Activated naive CD8-positive, alpha-beta T cell treated with anti-CD3 and anti-CD28 coated beads, Interleukin-2, amount 50 U/mL, for 24 hours (primary cell): ENCODE measurements around the gene RPL15.

ENCODE experiments used
- ATAC-seq: fragments of 150-1000 bp; cut with Tn5 transposase; one replicate; pipeline ENCODE4 v1.10.0; 2021
- DNase-seq: peaks from one replicate; pipeline ENCODE4 v3.0.0; 2021
- H3K27ac Mint-ChIP-seq: one replicate; pipeline ENCODE4 v1.8.0; 2021; ENCODE audit warnings: mild to moderate bottlenecking, mixed read lengths
- H3K27me3 Mint-ChIP-seq: one replicate; pipeline ENCODE4 v1.8.0; 2021; ENCODE audit warnings: mixed read lengths
- H3K36me3 Mint-ChIP-seq: one replicate; pipeline ENCODE4 v1.8.0; 2021; ENCODE audit warnings: low read depth, mixed read lengths
- H3K4me1 Mint-ChIP-seq: one replicate; pipeline ENCODE4 v1.8.0; 2021; ENCODE audit warnings: mixed read lengths
- H3K4me3 Mint-ChIP-seq: one replicate; pipeline ENCODE4 v1.8.0; 2021; ENCODE audit warnings: mild to moderate bottlenecking, moderate library complexity, mixed read lengths
- H3K9me3 Mint-ChIP-seq: one replicate; pipeline ENCODE4 v1.8.0; 2021; ENCODE audit warnings: mixed read lengths

Gene RPL15

GRCh38 chr3:23932571-23932970 is 15.6 kb downstream of the RPL15 start:
- no peak for ATAC-seq
- no peak for DNase-seq
- H3K4me1 Mint-ChIP-seq: peaks cover 2% of the 10 kb centered on the region
- H3K27ac Mint-ChIP-seq: no peak overlapping the region
- no peaks in the 10 kb centered on the region for H3K36me3 Mint-ChIP-seq
- H3K4me3 Mint-ChIP-seq: no peak overlapping the region
- H3K9me3 Mint-ChIP-seq: no peaks in the 10 kb centered on the region
- no peaks in the 10 kb centered on the region for H3K27me3 Mint-ChIP-seq

- peaks cover 2% of the 10 kb centered on the region for H3K4me1 Mint-ChIP-seq
- no peak overlapping the region for H3K4me3 Mint-ChIP-seq
- no peaks in the 10 kb centered on the region for H3K27me3 Mint-ChIP-seq
- no peak overlapping the region for H3K27ac Mint-ChIP-seq
- ATAC-seq (no peak), DNase-seq (no peak)
- H3K36me3 Mint-ChIP-seq: no peaks in the 10 kb centered on the region
- peaks cover 3% of the 10 kb centered on the region for H3K9me3 Mint-ChIP-seq
Measured at GRCh38 chr3:23934253-23934652, 17.3 kb downstream of the RPL15 start.

GRCh38 chr3:23937296-23937695 is 20.4 kb downstream of the RPL15 start:
- Mint-ChIP-seq H3K27ac (no peak overlapping the region), H3K4me1 (peaks cover 2% of the 10 kb centered on the region), H3K27me3 (no peaks in the 10 kb centered on the region), H3K9me3 (peaks cover 3% of the 10 kb centered on the region), H3K4me3 (no peak overlapping the region), H3K36me3 (no peaks in the 10 kb centered on the region)
- no peak for DNase-seq
- no peak for ATAC-seq

- H3K36me3 Mint-ChIP-seq: no peaks in the 10 kb centered on the region
- H3K9me3 Mint-ChIP-seq: peaks cover 3% of the 10 kb centered on the region
- H3K27ac Mint-ChIP-seq: no peak overlapping the region
- peak; percentile 28 for ATAC-seq
- H3K27me3 Mint-ChIP-seq: peaks cover 3% of the 10 kb centered on the region
- no peak for DNase-seq
- H3K4me1 Mint-ChIP-seq: peaks cover 2% of the 10 kb centered on the region
- no peak overlapping the region for H3K4me3 Mint-ChIP-seq
Measured at GRCh38 chr3:23938688-23939087, 21.8 kb downstream of the RPL15 start.

- ATAC-seq (no peak), DNase-seq (no peak)
- Mint-ChIP-seq H3K9me3 (peaks cover 3% of the 10 kb centered on the region), H3K4me1 (peaks cover 7% of the 10 kb centered on the region), H3K36me3 (no peaks in the 10 kb centered on the region), H3K27ac (no peak overlapping the region), H3K27me3 (peaks cover 10% of the 10 kb centered on the region), H3K4me3 (no peak overlapping the region)
Measured at GRCh38 chr3:23940775-23941174, 23.8 kb downstream of the RPL15 start.

GRCh38 chr3:23941440-23941839 is 24.5 kb downstream of the RPL15 start:
- Mint-ChIP-seq H3K4me1 (peaks cover 9% of the 10 kb centered on the region), H3K27me3 (peaks cover 10% of the 10 kb centered on the region), H3K36me3 (no peaks in the 10 kb centered on the region), H3K9me3 (peaks cover 3% of the 10 kb centered on the region), H3K27ac (no peak overlapping the region), H3K4me3 (no peak overlapping the region)
- DNase-seq (no peak), ATAC-seq (no peak)

GRCh38 chr3:23942546-23942945 is 25.6 kb downstream of the RPL15 start:
- H3K36me3 Mint-ChIP-seq: no peaks in the 10 kb centered on the region
- no peak overlapping the region for H3K27ac Mint-ChIP-seq
- peaks cover 10% of the 10 kb centered on the region for H3K27me3 Mint-ChIP-seq
- ATAC-seq: no peak
- peaks cover 20% of the 10 kb centered on the region for H3K4me1 Mint-ChIP-seq
- peaks cover 3% of the 10 kb centered on the region for H3K9me3 Mint-ChIP-seq
- no peak overlapping the region for H3K4me3 Mint-ChIP-seq
- no peak for DNase-seq

GRCh38 chr3:23944007-23944783 is 27.3 kb downstream of the RPL15 start:
- H3K4me1 Mint-ChIP-seq: peaks cover 32% of the 10 kb centered on the region
- H3K9me3 Mint-ChIP-seq: no peaks in the 10 kb centered on the region
- peak overlapping the region; percentile 79 for H3K4me3 Mint-ChIP-seq
- DNase-seq: no peak
- no peaks in the 10 kb centered on the region for H3K36me3 Mint-ChIP-seq
- peak overlapping the region; percentile 70 for H3K27ac Mint-ChIP-seq
- ATAC-seq: no peak
- H3K27me3 Mint-ChIP-seq: peaks cover 10% of the 10 kb centered on the region

- DNase-seq: peak; percentile 81
- peak; percentile 59 for ATAC-seq
- peaks cover 40% of the 10 kb centered on the region for H3K4me1 Mint-ChIP-seq
- H3K27ac Mint-ChIP-seq: peak within 1 kb of the TSS; percentile 92
- H3K9me3 Mint-ChIP-seq: no peaks in the 10 kb centered on the region
- peak within 1 kb of the TSS; percentile 86 for H3K4me3 Mint-ChIP-seq
- peaks cover 10% of the 10 kb centered on the region for H3K27me3 Mint-ChIP-seq
- H3K36me3 Mint-ChIP-seq: no peaks in the 10 kb centered on the region
Measured at GRCh38 chr3:23944861-23945662, 28.1 kb downstream of the RPL15 start, which contains the start of gene NR1D2. Gene NR1D2, plus strand, starts transcription at chr3:23945286. Its CDS starts 293 bp downstream, at chr3:23945579.

GRCh38 chr3:23945663-23945912 is 28.7 kb downstream of the RPL15 start:
- peaks cover 10% of the 10 kb centered on the region for H3K27me3 Mint-ChIP-seq
- DNase-seq (no peak), ATAC-seq (no peak)
- no peaks in the 10 kb centered on the region for H3K9me3 Mint-ChIP-seq
- H3K27ac Mint-ChIP-seq: no peak overlapping the region
- no peak overlapping the region for H3K4me3 Mint-ChIP-seq
- no peaks in the 10 kb centered on the region for H3K36me3 Mint-ChIP-seq
- H3K4me1 Mint-ChIP-seq: peaks cover 45% of the 10 kb centered on the region

GRCh38 chr3:23945913-23946687 is 29.2 kb downstream of the RPL15 start:
- no peaks in the 10 kb centered on the region for H3K9me3 Mint-ChIP-seq
- H3K4me3 Mint-ChIP-seq: peak overlapping the region; percentile 86
- peaks cover 10% of the 10 kb centered on the region for H3K27me3 Mint-ChIP-seq
- H3K36me3 Mint-ChIP-seq: no peaks in the 10 kb centered on the region
- ATAC-seq (peak; percentile 76), DNase-seq (peak; percentile 97)
- H3K27ac Mint-ChIP-seq: peak overlapping the region; percentile 92
- H3K4me1 Mint-ChIP-seq: peaks cover 51% of the 10 kb centered on the region

GRCh38 chr3:23948761-23949160 is 31.8 kb downstream of the RPL15 start:
- Mint-ChIP-seq H3K4me1 (peaks cover 75% of the 10 kb centered on the region), H3K27me3 (peaks cover 6% of the 10 kb centered on the region), H3K27ac (no peak overlapping the region), H3K4me3 (no peak overlapping the region), H3K9me3 (no peaks in the 10 kb centered on the region), H3K36me3 (no peaks in the 10 kb centered on the region)
- no peak for DNase-seq
- ATAC-seq: no peak

GRCh38 chr3:23949784-23950183 is 32.9 kb downstream of the RPL15 start:
- H3K4me1 Mint-ChIP-seq: peaks cover 74% of the 10 kb centered on the region
- no peak for ATAC-seq
- DNase-seq: no peak

GRCh38 chr3:23950293-23950692 is 33.4 kb downstream of the RPL15 start:
- peaks cover 75% of the 10 kb centered on the region for H3K4me1 Mint-ChIP-seq

More at GRCh38 chr3:23949784-23950183, 32.9 kb downstream of the RPL15 start:
- Mint-ChIP-seq H3K27ac (peak overlapping the region; percentile 73), H3K4me3 (peak overlapping the region; percentile 71), H3K9me3 (no peaks in the 10 kb centered on the region), H3K36me3 (peaks cover 3% of the 10 kb centered on the region), H3K27me3 (no peaks in the 10 kb centered on the region)

More at GRCh38 chr3:23950293-23950692, 33.4 kb downstream of the RPL15 start:
- H3K9me3 Mint-ChIP-seq: no peaks in the 10 kb centered on the region
- no peaks in the 10 kb centered on the region for H3K27me3 Mint-ChIP-seq
- ATAC-seq (no peak), DNase-seq (no peak)
- H3K27ac Mint-ChIP-seq: peak overlapping the region; percentile 73
- peak overlapping the region; percentile 71 for H3K4me3 Mint-ChIP-seq
- H3K36me3 Mint-ChIP-seq: peaks cover 8% of the 10 kb centered on the region
